HG02588 (cell line): ENCODE measurements around the gene MAPK10.
"Not testable (repeated sequence)": the region's sequence is repeated elsewhere in the genome, so short reads cannot be mapped to it uniquely, and the experiment has no call there.

Source experiments
- ATAC-seq: cut with Tn5 transposase; IDR thresholded peaks from one replicate; pipeline ENCODE4 v1.9.1; 2021; ENCODE audit warnings: mild to moderate bottlenecking, moderate library complexity; ENCODE audit not compliant: unreplicated experiment

The MAPK10 gene

DNA sequence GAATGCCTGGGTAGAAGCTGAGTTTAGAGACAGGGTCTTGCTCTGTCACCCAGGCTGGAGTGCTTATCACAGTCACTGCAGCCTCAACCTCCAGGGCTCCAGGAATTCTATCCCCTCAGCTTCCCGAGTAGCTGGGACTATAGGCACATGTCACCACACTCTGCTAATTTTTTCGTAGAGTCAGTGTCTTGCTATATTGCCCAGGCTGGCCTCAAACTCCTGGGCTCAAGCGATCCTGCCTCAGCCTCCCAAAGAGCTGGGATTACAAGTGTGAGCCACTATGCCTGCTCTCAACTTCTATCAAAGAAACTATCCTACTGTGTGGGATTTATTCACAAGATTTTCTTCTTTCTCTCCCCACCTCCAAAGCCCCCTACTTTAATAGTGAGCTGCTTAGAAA is 15.7 kb downstream of the MAPK10 start:
- ATAC-seq, result no peak

- no peak for ATAC-seq
These were observed 20.9 kb downstream of the MAPK10 start for GRCh38 chr4:86338989-86339388.

DNA sequence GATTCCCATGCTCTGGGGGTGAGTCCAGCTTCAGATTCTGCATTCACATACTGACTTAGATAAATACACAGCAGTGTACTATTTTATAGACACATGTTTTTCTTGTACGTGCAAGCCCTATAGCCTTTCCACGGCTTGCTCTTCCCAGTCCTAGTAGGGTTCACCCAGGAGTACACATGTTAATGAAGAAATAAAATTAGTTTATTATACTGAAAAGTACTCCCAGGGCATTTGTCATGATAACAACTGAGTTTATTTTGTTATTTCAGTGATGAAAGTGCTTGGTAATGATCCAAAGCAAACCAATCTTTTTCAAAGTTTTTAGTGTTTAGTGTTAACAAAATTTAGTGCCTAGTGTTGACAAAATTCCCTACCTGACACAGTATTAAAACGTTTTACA is 21.3 kb downstream of the MAPK10 start:
- ATAC-seq, result no peak

- no peak for ATAC-seq
These were observed 25.7 kb downstream of the MAPK10 start for GRCh38 chr4:86334020-86334750.

DNA sequence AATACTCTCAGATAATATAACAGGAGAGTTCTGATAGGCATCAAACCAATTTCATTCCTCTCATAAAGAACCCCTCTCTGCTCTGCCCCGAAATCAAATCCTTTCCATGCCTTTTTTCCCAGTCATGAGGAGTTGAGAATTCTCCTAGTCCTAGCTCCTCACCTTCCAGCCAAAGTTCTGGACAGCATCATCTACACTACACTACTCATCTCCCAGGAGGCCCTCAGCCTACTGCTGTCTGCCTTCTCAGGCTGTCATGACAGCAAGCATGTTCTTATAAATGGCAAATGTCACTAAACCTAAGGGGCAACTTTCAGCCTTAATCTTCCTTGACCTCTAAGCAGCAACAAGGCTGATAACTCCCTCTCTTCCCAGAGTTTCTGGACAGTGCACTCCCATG is 26.6 kb downstream of the MAPK10 start:
- ATAC-seq, result no peak

DNA sequence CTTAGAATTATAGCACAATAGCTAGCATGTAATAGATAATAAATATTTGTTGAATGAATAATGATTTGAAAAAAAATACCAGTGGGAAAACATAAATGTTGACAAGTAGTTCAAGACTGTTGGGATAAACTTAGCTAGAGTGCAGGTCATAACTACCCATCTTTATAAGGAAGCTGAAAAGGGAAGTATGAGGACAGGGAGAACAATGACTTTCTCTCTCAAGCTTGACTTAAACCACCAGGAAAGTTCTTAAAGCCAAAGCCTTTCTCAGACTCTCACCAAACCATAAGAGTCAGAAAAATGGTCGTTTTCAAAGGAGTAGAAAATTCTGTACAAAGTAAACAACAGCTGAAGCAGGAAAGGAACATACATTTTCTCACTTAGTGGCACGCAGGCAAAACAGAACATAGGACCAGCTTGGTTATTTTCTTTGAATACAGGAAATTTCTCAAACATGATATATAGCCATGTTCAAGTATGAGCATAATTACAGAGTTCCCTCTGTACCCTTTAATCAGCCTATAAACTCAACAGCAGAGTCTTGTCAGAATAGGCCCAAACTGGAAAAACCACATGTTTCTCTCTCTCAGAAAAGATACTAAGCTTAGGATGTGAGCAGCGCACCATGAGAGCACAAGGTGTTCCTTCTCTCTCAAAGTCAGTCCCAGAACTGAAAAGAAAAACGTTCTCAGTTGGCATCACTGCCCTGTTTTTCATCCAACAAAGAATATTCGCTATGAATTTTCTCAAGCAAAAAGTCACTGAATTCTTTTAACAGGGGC is 28.7 kb downstream of the MAPK10 start:
- no peak for ATAC-seq

DNA sequence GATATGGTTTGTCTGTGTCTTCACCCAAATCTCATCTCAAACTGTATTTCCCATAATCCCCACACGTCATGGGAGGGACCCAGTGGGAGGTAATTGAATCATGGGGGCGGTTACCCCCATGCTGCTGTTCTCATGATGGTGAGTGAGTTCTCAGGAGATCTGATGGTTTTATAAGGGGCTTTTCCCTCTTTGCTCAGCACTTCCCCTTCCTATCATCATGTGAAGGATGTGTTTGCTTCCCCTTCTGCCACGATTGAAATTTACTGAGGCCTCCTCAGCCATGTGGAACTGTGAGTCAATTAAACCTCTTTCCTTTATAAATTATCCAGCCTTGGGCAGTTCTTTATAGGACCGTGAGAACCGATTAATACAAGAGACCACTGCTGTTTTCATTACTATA is 29.4 kb downstream of the MAPK10 start:
- ATAC-seq, result not testable (repeated sequence)

- no peak for ATAC-seq
These were observed 30.4 kb downstream of the MAPK10 start for GRCh38 chr4:86329431-86329830.

DNA sequence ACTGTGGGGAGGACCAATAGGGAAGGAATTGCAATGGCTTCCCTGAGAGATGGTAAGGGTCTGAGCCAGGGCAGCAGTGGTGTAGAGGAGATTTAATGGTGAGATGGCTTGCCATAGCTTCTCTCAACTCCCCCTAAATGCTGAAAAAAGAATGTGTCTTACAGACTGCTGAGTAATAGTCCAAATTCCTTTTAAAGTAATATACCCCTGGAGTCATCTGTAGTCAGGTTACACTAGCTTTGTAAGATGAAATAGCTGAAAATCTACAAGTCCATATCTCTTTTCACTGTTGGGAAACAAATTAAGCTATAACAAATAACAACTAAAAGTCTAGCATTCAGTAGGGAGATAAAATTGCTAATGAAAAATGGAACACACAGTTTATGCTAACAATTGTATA is 33.5 kb downstream of the MAPK10 start:
- ATAC-seq, result no peak

DNA sequence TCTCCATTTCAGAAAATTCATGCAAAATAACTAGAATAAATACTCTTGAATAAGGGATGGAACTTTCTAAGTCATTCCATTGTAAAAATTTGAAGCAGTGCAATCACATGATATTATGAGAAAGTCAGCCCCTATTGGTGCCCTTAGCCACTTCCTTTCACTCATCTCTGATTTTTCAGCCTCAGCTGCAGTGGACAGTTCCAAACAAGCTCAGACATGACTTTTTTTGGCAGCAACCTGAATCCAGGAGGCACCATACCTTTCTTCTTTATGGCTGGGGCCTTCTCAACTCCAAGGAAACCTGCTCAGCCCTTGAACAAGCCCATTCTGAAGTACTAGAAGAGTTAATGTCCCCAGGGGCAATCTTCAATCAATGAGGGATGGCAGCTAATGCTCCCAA is 40.5 kb downstream of the MAPK10 start:
- ATAC-seq, result no peak

GRCh38 chr4:86315579-86315978 is 44.3 kb downstream of the MAPK10 start:
- ATAC-seq, result no peak

- no peak for ATAC-seq
These were observed 46.2 kb downstream of the MAPK10 start for GRCh38 chr4:86313656-86314055.

GRCh38 chr4:86307432-86307831 is 52.4 kb downstream of the MAPK10 start:
- no peak for ATAC-seq

DNA sequence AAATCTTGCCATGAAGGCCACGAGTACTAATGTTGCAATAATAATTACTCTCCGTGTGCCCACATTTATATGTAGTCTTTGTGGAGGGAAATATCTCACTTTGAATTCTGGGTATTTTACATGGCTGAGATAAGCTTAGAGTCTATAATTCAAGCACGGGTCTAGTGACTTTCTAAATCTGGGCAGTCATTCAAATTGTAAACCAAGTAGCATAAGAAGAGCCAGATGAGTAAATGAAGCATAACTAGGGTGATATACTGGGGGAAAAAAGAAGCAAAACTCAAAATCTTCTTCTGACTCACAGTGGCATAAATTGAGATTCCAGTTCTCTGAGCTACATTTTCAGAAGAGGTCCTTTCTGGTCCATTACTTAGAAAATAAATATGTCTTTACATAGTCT is 53.0 kb downstream of the MAPK10 start:
- ATAC-seq, result no peak

DNA sequence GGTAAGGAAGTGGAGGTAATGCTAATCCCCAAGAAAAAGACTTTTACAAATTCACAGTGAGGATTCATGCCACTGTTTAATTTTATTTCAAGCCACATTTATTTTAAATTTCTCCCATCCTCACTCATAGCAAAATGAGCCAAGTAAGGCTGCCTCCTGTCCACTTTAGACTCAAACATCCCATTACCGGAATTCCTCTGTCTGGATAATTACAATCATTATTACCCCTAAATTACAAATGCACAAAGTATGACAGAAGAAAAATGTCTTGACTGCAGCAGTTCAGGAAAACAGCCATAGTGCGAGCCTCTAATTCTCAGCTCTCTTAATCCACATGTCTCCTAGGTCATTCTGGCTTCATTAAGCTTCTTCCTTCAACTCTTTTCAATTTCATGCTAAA is 57.0 kb downstream of the MAPK10 start:
- no peak for ATAC-seq

DNA sequence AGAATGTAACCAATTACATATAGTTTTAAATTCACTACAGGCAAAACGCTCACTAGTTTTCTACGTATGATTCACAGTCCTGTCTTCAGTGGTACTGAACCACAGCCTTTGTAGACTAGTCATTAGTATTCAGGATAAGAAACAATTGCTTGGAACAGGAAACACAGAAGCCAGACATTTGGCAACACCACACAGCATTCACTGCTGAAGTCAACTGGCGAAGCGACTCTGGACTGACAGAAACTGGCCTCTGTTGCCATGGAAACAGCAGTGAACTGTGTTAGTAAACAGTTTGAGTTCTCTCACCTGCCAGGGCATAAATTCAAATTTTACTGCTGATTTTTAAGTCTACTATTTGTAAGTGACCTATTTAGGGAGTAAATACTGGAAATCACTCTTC is 57.6 kb downstream of the MAPK10 start:
- no peak for ATAC-seq

DNA sequence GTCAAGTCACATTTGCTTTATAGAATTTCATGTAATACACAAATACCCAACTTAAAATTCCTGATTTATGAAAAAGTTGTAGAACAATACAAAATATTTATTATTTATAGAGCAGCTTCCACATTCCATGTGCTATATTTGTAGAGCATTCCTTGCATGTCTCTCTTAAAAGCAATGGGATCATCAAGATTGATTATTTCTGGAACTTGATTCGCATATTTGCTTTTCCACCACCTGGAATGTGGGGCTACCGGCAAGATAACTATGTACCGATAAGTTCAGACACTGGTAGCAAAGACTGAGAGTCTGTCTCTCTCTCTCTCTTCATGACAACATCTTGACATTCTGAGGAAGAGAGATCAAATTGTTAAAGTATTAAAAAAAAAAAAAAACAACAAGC is 59.3 kb downstream of the MAPK10 start:
- no peak for ATAC-seq

- no peak for ATAC-seq
These were observed 63.0 kb downstream of the MAPK10 start for GRCh38 chr4:86296865-86297264.

- no peak for ATAC-seq
These were observed 65.0 kb downstream of the MAPK10 start for GRCh38 chr4:86294883-86295282.

DNA sequence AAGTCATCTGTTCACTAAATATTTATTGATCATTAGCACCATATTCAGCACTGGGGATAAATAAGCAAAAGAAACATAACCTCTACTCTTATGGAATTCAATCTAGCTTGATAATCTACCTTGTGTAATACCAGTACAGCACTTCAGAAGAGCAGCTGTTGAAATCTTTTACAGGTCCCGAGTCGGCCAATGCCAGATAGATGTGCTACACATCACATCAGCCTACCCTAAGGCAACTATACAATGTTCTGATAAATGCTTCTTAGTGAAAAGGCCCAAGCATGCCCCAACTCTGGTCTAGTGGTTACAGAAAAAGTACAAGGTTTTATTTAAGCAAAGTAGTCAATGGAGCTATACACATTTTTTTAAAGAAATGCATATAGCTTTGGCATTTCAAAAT is 68.7 kb downstream of the MAPK10 start:
- no peak for ATAC-seq

- ATAC-seq, result no peak
These were observed 73.1 kb downstream of the MAPK10 start for GRCh38 chr4:86286726-86287125.

GRCh38 chr4:86283371-86283770 is 76.5 kb downstream of the MAPK10 start:
- no peak for ATAC-seq

DNA sequence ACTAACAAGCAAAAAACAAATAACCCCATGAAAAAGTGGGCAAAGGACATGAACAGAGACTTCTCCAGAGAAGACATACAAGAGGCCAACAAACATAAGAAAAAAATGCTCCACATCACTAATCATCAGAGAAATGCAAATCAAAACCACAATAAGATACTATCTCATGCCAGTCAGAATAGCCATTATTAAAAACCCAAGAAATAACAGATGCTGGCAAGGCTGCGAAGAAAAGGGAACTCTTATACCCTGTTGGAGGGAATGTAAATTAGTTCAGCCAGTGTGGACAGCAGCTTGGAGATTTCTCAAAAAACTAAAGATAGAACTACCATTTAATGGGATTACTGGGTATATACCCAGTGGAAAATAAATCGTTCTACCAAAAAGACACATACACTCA is 79.6 kb downstream of the MAPK10 start:
- ATAC-seq, result no peak
